ENCODE data around the gene CDH2.

Gene CDH2

DNA sequence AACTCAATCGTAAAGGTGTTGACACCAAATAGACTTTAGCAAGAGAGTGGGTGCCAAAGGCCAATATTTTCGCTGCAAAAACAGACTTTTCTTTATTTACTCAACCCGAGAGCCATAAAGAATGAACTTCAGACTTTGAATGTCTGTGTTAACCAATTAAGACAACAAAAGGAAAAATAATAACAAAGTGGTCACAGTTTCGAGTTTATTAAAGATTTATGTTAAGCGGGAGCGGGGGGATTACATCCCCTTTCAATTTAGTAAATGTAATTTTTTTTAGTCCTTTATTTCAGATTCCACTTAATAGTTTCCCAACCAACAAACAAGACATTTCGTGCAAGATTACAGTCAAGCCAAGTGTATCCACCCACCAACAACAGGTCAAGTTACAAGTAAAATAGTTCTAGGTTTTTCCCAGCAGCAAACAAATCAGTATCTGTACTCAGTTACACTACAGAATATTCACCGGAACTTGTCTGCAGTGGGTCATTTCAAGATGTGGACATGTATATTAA, 9.0 kb downstream of the CDH2 start:
- DNase-seq: no peak

DNA sequence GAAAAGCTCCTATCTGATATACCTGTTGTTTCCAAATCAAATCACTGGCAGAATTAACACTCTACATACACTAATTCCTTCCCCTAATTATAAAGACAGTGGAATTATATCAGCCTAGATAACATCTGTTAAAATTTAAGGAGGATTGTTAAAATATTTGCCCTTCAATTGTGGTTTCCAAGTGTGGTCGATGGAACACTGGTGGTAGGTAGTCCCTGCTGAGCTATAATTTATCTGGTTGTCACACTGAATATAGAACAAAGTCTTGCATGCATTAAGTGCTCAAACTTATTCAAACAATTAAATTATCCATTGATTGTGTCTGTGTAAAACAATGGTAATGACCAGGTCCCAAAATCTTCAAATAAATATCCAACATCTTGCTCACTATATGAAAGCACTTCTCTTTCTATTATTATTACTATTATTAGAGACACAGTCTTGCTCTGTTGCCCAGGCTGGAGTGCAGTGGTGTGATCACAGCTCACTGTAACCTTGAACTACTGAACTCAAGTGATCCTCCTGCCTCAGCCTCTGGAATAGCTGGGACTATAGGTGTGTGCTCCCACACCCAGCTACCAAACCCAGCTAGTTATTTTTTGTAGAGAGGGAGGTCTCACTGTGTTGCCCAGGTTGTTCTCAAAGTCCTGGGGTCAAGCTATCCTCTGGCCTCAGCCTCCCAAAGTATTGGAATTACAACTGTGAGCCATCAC, 12.0 kb downstream of the CDH2 start:
- no peak for DNase-seq

DNA sequence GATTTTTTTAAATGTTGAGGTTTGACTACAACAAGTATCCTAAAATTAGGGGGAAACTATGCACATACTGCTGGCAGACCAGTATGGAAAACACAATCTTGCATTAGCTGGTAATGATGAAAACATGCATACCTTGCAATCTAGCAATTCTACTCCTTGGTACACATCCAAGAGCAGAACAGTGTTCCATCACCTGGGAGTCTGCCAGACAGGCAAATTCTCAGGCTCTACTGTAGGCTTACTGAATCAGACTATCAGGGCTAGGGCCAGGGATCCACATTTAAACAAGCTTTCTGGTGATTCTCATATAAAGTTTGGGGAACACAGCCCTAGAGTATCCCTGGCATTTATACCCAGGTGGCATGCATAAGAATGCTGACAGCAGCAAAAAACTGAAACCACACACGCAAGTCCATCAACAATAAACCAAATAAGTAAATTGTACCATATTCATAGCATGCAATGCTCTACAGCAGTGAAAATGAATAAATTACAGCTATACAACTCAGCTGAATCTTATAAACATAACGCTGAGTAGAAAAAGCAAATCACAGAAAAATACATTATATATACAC, 13.6 kb downstream of the CDH2 start:
- no peak for DNase-seq

DNA sequence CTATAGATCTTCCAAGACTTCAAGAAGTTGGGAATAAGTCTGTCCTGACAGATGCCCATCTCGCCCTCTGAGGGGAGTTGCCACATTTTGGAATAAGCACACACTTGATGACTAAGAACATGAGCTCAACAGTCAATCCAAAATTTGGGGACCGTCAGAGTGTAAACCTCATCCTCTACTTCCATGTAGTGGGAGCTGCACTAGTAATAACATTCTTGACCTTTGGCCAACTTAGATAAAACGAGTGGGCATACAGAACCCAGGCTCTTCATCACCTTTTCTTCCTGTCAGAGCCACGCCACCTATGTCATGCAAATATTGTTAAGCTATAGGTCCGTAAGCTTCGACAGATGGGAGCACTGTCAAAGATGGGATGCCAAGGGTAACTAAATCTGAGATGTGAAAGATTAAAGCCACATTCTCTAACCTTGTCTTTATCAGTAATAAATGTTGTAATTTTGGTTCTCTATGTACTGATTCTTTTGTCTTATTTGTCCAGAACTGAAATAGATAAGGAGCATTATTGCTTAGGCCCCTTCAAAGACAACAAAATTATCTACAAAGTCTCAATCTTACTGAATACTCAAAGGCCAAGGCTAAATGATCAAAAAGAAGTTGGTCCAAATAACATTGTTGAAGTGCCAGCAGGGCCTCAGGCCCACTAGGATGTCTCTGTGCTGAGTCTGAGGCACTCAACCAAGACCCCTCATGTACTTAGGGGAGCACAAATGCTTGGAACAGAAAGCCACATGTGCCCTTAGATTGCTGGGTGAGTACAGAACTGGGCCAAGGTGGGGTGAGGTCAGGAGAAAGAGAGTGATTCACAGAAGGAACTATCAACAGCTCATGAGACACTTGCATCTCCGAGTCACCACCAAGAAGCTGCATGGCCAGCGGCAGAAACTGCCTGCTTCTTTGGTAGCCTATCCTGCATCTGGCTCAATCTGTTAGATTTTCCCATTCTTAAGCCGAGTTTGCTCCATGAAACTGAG, 15.0 kb downstream of the CDH2 start:
- no peak for DNase-seq

DNA sequence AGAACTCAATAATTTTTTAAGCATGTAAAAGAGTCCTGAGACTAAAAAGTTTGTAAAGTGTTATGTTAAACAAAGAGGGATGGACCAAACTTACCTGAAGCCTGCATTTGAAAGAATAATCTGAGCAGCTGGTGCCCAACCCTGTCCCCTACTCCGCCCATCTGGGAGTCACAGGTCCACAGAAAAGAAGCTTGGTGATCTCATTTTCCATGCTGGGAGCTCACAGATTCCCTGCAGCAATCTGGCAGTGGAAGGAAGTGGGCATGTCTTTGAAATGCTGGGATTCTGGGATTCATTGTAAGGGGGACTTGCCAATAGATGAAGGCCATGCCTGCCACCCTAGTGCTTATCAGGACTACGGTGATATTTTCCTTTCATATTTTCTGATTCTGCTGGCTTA, 17.9 kb downstream of the CDH2 start:
- DNase-seq: no peak

DNA sequence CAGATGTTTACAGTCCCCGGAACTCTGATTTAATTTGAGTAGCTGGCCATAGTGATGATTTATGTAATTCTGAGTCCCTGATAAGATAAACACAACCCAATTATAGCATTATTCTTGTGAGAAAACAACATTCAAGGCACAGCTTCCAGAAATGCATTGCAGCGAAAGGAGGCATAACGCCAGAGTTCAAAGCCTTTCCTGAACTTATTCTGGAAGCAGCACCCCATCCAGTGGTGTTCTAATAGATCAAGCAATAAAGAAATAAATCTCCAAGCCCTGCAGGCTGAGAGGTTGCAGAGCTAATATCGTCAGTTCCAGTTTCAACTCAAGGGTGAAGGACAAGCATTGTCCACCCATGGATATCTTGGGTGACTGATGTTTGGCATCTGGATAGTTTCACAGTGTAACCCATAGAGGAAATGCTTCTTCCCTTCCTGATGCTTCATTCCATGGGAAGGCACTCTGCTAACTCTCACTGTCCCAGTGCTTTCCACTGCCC, 18.8 kb downstream of the CDH2 start:
- no peak for DNase-seq

DNA sequence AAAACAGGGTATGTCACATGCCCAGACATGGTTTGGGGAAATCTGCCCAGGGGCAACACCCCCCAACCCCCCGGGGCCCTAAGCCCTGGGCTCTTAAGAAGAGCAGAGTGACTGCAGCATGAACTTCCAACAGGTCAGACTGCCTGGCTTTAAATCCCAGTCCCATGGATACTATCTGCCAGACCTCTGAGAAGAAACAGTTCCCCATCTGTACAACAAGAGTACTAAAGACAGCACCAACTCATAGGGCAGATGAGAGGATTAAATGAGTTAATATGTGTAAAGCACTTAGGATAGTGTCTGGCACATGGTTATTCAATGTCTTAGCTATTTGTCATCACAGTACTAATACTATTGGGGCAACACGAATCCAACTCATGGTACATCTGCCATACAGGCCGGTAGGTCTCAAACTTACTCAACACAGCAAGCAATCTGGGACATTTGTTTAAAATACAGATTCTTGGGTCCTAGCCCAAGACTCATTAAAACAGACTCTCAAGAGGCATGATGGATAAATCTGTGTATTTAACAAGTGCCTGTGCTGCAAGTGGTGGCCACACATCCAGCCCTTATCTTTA, 23.4 kb downstream of the CDH2 start:
- no peak for DNase-seq

DNA sequence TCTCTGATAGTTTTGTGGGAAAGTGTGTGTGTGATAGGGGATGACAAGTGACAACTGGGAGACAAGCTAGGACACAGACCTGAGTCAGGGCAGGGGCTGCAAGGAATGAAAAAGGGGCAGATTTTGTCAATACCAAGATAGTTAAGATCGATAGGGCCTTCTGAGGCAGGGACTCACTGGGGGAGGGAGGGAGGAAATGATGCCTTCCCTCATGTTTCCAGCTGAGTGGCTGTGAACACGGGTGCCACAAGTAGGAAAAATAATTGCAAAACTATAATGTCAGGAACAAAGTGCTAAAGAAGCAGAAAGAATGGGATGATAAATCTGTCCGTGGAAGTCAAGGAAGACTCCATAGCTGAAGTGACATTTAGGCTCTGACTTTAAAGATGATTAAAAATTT, 24.2 kb downstream of the CDH2 start:
- no peak for DNase-seq

DNA sequence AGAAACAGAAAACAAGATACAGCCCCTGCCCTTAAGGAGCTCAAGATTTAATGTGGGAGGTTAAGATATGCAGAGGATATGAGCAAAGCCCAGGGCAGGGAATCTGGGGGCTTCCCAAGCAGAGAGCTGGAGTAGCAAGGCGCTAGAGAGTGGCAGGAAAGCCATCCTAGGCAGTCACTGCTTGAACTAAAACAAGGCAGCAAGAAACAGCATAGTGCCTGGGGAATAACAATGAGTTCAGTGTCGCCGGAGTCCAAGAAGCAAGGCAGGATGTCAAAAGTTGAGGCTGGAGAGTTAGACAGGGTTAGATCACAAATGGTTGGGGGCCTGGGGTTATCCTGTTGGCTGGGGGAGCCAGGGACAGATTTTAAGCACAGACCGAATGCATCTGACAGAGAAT, 24.6 kb downstream of the CDH2 start:
- no peak for DNase-seq

DNA sequence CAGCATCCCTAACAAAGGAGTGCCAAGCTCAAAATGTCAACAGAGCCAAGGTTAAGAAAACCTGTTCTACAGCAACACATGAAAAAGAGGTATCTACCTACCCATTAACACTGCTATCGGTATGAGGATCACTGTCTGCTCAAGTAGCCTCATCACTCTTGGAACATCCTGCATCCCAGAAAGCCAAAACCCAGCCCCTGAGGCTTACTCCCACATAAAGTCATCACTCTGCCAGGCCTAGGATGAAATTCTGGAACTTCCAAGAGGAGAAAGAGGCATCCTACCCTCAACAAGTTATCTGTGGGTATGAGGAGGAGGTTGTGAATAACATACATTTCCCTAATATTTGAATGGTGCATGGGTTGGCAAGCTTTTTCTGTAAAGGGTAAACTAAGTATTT, 25.5 kb downstream of the CDH2 start:
- DNase-seq: no peak

DNA sequence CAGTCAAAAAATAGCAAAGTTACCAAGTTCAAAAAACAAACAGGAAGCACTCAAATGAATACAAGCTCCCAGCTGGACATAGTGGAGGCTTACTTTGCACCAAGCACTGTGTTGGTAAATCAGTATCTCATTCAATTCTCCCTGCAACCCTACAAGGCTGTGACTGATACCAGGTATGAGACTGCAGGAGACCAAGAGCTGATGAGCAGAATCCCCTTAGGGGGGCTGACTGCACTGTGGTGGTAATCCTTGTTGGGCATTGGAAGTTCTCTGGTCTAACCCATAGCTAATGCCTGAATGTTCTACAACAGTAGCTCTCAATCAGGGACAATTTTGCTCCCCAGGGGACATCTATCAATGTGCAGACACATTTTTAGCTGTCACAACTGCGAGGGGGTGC, 26.0 kb downstream of the CDH2 start:
- DNase-seq: no peak

DNA sequence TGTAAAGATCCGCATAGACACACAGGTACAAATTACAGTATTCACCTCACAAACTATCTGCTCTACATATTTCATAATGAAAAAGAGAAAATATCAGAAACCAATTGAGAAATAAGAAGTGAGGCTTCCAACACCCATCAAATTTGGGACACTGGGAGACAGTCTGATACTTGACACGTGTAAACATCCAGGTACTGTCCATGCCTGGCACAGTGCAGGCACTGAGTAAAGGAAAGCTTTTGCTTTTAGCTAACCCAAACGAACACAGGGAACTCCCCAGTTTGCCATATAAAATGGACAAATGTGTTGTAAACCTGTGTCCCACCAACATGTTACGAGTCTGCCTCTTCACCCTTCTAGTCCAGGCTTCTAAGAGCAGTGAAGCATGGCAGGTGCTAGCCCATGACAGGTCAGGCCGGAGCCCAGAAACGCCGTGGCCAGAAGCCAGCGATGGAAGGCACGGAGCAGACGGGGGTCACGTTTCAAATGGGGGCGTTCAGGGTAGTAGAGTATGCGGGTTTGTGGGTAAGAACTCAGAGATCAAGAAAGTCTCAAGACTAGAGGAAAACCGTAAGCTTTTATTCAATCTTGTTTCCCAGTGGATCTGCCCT, 27.0 kb downstream of the CDH2 start:
- DNase-seq: no peak

DNA sequence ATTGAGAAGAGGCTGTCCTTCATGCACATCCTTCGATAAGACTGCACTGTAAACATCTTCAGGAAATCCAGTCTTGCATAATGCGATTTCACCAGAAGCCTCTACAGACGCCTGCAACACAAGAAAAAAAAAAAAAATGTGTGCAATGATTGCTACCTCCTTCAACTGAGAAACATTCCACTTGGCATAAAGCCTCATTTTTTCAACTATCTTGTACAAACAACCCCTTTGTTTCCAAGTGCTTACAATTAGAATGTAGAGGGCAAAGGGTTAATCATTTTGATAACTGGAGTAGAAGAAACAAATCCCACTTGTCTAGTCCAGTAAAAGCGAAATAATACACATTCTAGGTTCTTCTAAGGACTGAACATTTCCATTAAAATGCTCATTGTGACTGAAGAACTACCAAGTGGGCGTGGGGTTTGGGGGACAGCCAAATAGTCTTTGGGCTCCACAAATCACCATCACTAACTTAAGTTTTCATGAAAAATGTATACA, 29.2 kb downstream of the CDH2 start:
- DNase-seq: no peak

DNA sequence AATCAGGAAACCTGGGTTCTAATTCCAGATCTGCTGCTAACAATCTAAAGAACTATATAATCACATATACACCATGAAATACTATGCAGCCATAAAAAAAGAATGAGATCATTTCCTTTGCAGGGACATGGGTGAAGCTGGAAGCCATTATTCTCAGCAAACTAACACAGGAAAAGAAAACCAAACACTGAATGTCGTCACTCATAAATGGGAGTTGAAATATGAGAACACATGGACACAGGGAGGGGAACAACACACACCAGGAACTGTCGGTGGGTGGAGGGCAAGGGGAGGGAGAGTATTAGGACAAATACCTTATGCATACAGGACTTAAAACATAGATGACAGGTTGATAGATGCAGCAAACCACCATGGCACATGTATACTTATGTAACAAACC, 33.2 kb downstream of the CDH2 start:
- DNase-seq: no peak

DNA sequence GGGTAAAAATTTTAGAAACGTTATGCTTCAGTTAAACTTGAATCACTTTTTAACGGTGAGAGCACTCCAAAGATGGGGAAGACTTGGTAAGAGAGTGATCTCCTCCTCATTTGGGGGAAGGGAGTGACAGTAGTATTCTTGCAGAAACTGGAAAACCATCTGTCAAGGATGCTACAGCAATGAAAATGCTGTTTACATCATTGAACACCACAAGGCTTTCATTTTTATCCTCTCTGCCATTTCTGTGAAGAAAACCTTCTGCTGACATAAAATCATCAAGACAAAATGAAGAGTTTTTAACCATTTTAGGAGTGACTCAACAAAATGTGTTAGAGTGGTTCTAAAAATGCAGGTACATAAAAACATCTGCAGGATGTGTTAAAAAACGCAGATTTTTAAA, 38.1 kb downstream of the CDH2 start:
- DNase-seq: no peak

DNA sequence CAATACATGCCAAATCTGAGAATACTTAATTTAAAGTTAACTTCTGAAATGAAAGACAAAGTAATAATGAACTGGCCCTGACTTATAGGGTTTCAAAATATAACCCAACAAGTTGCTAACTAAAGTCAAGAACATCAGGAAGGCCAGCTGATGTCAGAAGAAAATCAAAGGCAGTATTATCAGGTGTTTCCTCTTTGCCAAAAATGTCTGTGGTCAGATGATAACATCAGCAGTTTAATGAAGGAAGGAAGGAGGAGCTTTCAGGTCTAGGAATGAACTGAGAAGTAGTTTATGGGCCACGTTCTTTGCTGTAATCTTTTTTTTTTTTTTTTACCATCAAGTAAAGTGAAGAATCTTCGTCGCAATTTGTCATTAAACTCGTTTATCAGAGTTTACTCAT, 40.9 kb downstream of the CDH2 start:
- no peak for DNase-seq

DNA sequence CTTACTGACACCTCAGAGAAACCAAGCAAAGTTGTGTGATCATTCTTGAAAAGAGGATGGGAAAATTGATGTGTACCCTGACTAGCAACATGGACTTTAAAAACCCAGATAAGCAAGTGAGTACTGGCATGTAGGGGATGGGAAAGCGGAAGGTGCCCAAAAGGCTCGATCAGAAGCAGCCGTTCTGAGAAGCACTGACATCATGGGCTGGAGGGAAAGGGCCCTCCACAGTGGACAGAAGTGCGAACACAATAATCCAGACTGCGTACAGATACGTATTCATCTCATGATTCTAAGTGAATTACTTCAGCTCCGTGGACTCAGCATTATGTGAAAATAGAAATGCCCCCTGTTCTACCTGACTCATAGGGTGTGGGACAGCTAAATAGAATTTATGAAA, 42.2 kb downstream of the CDH2 start:
- no peak for DNase-seq

DNA sequence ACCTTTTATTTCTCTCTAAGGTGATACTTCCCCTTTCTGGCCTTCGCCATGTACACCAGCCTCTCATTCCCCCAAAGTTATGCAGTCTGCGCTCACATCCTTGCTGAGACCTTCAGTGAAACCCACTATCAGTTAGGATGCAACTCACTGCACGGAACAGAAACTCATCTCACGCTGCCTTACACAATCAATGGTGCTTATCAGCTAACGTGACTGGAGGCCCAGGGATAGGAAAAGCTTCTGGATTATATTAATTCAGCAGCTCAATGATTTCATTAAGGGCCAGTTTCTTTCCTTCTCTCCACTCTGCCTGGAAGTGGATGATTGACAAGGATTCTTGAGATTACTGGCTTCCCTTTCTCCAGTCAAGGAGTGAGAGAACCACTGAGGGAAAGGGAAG, 44.8 kb downstream of the CDH2 start:
- DNase-seq: no peak

DNA sequence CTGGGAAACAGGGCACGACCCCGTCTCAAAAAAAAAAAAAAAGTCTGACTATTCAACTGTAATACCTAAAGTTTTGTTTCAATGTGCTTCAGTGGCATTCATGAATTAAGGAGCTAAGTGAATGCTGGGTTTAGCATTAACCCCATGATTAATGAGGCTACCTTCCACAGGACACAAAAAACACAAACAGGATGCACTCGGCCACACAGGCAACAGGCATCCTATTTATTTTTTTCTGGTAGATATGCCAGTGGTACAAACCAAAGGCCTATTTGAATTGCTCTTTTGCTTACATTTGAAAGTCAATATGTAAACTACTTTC, 48.3 kb downstream of the CDH2 start:
- DNase-seq: no peak

DNA sequence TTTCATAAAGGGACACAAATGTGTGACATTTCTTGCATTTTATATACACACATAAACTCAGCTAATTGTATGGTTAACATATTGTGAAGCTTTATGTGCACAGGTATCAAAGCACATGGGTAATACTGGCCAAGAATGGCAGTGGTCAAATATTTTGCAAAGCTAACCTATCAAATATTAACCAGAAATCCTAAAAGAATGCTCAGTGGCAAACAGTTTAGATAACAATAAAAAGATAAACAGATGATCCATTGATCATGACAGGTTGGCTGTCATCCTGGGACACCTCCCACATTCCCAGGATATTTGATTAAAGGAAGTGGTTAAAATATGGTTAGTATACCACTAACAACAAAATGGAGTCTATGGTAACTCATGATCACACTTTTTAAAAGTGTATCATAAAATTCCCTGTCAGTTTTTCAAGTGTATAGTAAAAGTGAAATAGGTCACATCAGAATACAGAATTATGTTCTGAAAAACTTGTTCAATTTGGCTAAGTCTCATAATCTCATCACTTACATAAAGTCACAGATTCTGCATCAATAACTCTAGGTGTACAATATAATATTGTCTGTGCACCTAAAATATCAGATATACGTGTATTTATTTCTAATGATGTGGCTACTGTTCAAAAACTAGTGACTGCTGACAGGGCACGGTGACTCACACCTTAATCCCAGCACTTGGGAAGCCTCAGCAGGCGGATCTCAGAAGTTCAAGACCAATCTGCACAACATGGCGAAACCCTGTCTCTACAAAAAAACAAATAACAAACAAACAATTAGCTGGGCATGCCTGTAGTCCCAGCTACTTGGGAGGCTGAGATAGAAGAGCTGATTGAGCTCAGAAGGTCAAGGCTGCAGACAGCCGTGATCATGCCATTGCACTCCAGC, 48.9 kb downstream of the CDH2 start:
- DNase-seq: no peak

DNA sequence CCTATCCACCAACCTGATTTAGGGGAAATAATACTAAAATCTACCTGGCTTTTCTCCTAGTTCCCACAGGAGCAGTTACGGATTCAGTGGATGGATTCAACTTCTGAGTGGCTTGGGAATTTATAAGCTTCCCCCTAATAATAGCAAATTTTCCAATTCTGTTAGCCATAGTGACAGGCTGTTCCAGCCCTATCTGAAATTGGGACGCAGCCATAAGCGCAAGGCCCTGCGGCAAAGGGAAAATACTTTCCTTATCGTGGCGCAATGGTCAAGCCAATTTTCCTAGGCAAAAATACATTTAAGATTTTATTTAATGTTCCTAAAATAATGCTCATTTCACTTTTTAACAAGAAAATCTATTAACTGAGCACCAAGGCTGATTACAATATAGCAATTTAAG, 49.7 kb downstream of the CDH2 start:
- no peak for DNase-seq

DNA sequence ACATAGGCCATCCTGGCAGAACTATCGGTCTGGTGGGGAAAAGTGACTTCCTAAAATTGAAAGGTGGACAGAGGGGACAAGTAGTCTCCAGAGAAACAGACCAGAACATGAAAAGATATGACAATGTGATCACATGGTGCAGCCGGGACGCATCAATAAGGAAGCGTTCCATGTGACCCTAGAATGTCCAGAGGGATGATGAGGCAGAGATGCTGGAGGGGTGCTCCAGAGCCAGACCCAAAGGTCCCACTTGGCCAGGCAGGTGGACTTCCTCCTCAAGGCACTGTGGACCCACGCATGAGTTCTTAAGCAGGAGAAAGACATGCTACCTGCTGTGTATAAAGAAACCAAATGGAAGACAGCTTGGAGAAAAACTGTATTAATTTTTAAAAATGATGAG, 50.2 kb downstream of the CDH2 start:
- DNase-seq: no peak

Measured in activated CD8-positive, alpha-beta memory T cell treated with anti-CD3 and anti-CD28 coated beads, Interleukin-2, amount 50 U/mL, for 48 hours (primary cell).